Uterus (tissue), 2 donors: ENCODE data around the gene HOXA6.

ENCODE experiments used
- CTCF ChIP-seq, 4 experiments: fragments of 200-600 bp in 2 of 4; fragments of 450-650 bp in 2 of 4; sonication (generic) in 2 of 4; IDR thresholded peaks; one replicate each; pipeline ENCODE4 v1.5.1; 2016 to 2019; ENCODE audit warnings: antibody characterized with exemption in 4 of 4, mild to moderate bottlenecking in 2 of 4, moderate library complexity in 1 of 4
- POLR2A ChIP-seq, 2 donors: fragments of 450-650 bp; IDR thresholded peaks; one replicate each; pipeline ENCODE4 v1.6.1; 2016; ENCODE audit warnings: antibody characterized with exemption in 2 of 2, mild to moderate bottlenecking in 1 of 2, moderate library complexity in 1 of 2

- TF ChIP-seq CTCF (IDR thresholded peaks at IDR 0.05) = no peak
- no peak for TF ChIP-seq POLR2A (IDR thresholded peaks at IDR 0.05)
Measured at GRCh38 chr7:27179030-27179429, 31.5 kb upstream of the HOXA6 start.
